Tibial artery (tissue), 4 donors: ENCODE results near the gene BTF3L4.

Source experiments
- DNase-seq, 2 donors: peaks; one replicate each; pipeline ENCODE4 v3.0.0-alpha.2; 2019
- H3K27ac ChIP-seq, 2 donors: fragments of 200-600 bp; sonication (generic) in 1 of 2; 1 replicate in 1 of 2; 2 replicates in 1 of 2; pipeline ENCODE4 v1.5.1; 2018 to 2019; ENCODE audit warnings: mild to moderate bottlenecking in 1 of 2
- H3K27me3 ChIP-seq, 2 donors: fragments of 200-600 bp; sonication (generic) in 1 of 2; one replicate each; pipeline versions ENCODE4 v1.5.1 to v1.6.0; 2016 to 2019
- H3K36me3 ChIP-seq, 3 donors: fragments of 200-600 bp; sonication (generic) in 2 of 3; one replicate each; pipeline ENCODE4 v1.5.1; 2016 to 2019; ENCODE audit warnings: mild to moderate bottlenecking in 2 of 3
- H3K4me1 ChIP-seq, 4 donors: fragments of 200-600 bp; sonication (generic) in 2 of 4; 1 replicate in 3 of 4; 2 replicates in 1 of 4; pipeline ENCODE4 v1.5.1; 2016 to 2019
- H3K4me3 ChIP-seq, 2 donors: fragments of 200-600 bp; sonication (generic) in 1 of 2; 1 replicate in 1 of 2; 2 replicates in 1 of 2; pipeline ENCODE4 v1.5.1; 2018 to 2019; ENCODE audit warnings: mild to moderate bottlenecking in 2 of 2
- H3K9me3 ChIP-seq, 3 donors: fragments of 200-600 bp; sonication (generic) in 1 of 3; one replicate each; pipeline ENCODE4 v1.5.1; 2016 to 2019
- intact Hi-C: fragments of 100-400 bp; cut with DNase I; formaldehyde crosslinking; loops from one replicate; pipeline ENCODE4 v1.15.0; 2023; ENCODE audit warnings: low total_unique reads
- TF ChIP-seq, protein P1 (sequence below), 2 experiments: fragments of 200-600 bp in 1 of 2; fragments of 450-650 bp in 1 of 2; IDR thresholded peaks; one replicate each; pipeline ENCODE4 v1.5.1; 2017 to 2019; ENCODE audit warnings: antibody characterized with exemption in 2 of 2, mild to moderate bottlenecking in 1 of 2, moderate library complexity in 1 of 2

Gene BTF3L4

DNA sequence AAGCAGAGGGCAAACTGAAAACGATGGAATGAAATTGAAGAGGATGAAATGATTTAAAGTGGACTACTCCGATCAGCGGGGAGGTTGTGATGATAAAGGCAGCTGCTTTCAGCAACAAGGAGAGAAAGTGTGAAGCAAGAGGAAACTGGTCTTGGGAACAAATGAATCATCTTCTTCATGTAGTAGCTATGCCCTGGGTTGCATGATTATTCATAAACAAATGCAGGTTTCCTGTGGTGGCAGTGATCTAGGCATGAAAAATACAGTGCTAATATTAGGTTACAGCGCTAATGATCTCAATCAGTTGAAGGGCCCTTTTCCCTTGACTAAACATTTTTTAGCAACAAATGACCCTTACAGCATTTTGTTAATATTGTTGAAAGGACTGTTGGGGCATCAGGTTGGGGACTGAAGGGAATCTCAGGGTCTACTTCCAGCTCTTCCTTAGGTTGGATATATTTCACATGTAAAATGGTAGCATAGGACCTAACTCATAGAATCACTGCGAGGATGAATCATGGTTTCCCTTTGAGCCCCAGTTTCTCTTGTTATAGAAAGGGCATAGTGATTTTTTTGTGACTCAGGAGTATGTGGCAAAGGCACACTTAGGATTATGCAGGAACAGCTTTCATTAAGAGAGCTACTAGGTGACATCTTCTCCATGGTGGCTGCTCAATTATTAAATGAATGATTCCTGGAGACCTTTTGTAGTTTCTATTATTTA lies 83.9 kb downstream of the BTF3L4 start:
- TF ChIP-seq, protein P1, sequence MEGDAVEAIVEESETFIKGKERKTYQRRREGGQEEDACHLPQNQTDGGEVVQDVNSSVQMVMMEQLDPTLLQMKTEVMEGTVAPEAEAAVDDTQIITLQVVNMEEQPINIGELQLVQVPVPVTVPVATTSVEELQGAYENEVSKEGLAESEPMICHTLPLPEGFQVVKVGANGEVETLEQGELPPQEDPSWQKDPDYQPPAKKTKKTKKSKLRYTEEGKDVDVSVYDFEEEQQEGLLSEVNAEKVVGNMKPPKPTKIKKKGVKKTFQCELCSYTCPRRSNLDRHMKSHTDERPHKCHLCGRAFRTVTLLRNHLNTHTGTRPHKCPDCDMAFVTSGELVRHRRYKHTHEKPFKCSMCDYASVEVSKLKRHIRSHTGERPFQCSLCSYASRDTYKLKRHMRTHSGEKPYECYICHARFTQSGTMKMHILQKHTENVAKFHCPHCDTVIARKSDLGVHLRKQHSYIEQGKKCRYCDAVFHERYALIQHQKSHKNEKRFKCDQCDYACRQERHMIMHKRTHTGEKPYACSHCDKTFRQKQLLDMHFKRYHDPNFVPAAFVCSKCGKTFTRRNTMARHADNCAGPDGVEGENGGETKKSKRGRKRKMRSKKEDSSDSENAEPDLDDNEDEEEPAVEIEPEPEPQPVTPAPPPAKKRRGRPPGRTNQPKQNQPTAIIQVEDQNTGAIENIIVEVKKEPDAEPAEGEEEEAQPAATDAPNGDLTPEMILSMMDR (IDR thresholded peaks at IDR 0.05): no peak
- Histone ChIP-seq H3K9me3 (no peaks in the 10 kb centered on the region), H3K4me1 (peaks cover 0 to 36% (median 6%) of the 10 kb centered on the region in 4 donors), H3K36me3 (no peaks in the 10 kb centered on the region), H3K27ac (peak overlapping the region in 1 of 2 donors; percentile 95), H3K27me3 (no peaks in the 10 kb centered on the region), H3K4me3 (no peak overlapping the region)
- DNase-seq: no peak
- intact Hi-C loops: no loop called here
